Stimulated activated CD4-positive, alpha-beta T cell treated with anti-CD3 and anti-CD28 coated beads, TNF-alpha, amount 100 ng/mL, for 48 hours (primary cell): ENCODE results near the gene ACSS3.
"Not testable (repeated sequence)": the region's sequence is repeated elsewhere in the genome, so short reads cannot be mapped to it uniquely, and the experiment has no call there.

Experiments used
- DNase-seq, 3 donors: peaks; one replicate each; pipeline ENCODE4 v3.0.0-alpha.2; 2020; ENCODE audit warnings: low read depth in 3 of 3

Gene ACSS3

DNA sequence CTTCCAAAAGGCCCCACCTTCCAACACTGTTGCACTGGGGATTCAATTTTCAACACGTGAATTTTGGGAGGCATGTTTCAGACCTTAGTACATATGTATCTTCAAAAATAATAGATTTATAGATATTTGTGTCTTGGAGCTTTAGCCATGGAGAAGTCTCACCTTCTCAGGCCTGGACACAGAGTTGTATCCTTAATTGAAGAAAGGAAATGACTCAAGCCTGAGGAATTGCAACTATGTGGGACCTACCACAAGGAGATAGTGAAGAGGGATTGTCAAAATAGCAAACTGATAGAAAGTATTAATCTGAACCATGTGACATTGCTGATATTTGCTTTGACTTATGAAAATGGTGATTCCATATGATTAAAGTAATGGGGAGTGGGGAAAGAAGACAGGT lies 89.8 kb downstream of the ACSS3 start:
- DNase-seq = no peak

DNA sequence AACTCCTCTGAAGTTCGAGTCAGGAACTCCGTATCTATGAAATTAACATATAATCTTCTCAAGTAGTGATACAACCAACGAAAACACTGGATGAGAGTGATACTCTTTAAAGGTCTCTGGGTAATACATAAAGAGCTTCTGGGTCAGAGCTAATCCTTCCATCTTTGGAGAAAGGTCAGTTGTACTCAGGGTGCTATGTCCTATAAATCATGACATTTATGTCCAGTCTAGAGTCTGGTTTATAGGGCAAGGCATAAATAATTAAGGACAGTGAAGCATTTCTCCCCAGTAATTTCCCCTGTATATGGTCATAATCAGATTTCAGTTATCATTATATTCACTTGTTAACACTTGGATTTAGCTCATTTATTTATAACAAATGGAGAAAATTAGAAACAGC lies 90.6 kb downstream of the ACSS3 start:
- no peak for DNase-seq

DNA sequence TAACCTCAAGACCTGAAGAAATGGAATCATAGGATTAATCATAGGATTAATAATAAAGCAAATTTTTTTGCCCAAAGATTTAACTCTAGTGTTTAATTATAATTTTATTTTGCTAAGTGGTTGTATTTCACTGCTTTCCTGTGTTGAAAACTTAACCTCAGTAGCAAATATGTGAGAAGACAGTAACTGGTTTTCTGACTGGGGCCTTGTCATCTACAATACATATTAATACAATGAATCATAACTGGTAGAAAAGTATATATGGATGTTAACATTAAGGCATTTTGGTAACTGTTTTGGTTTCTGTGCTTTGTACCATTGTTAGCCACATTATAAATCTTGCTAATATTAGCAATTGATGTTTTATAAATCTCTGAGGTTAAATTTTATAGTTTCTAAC lies 92.2 kb downstream of the ACSS3 start:
- DNase-seq = no peak

DNA sequence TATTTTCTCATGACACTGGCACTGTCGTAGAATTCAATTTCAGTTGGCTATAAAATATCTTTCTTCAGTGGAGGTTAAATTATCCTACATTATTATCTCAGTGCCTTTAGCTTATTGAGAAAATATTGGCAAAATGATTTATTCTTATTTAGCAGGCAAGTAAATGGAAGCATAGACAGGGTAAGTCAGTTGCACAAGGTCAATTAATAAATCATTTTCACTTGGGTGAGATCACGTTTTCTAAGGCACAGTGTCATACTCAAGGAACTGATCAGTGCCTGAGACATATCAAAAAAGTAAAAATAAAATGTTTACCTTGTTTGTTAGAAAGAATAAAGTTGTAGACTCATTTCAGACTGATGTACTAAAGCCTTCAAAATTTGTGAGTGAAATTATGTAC lies 95.0 kb downstream of the ACSS3 start:
- DNase-seq = no peak

DNA sequence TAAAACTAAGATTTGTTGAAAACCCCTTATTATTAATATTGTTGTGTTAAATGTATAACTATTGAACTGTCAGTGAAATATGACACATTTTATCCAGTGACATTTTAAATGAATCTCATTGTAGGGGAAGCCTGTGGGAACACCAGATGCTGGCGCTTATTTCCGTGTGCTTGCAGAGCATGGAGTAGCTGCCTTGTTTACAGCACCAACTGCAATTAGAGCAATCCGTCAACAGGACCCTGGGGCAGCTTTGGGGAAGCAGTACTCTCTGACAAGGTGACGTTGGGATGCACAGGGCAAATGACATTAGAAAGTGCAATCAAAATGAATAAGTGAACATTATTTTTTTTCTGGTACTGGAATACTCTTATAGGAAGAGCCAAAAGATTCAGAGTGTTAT lies 96.8 kb downstream of the ACSS3 start:
- DNase-seq = no peak

DNA sequence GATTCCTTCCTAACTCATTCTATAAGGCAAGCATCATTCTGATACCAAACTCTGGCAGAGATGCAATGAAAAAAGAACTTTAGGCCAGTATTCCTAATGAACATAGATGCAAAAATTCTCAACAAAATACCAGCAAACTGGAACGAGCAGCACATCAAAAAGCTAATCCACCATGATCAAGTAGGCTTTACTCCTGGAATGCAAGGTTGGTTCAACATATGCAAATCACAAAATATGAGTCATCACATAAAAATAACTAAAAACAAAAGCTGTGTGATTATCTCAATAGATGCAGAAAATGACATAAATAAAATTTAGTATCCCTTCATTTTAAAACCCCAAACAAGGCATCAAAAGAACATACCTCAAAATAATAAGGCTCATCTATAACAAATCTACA lies 98.9 kb downstream of the ACSS3 start:
- no peak for DNase-seq

DNA sequence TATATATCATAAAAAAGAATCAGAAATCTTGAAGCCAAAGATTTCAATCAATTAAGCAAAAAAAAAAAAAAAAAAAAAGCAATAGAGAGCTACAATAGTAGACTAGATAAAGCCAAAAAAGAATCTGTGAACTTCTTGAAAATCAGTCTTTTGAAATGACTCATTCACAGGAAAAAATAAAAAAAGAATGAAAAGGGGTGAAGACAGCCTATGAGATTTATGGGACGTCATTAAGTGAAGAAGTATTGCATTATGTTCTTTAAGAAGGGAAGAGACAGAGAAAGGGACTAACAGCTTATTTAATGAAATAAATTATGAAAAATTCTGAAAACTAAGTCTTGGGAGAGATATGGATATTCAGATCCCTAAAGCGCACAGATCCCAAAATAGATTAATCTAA lies 103.8 kb downstream of the ACSS3 start:
- no peak for DNase-seq

DNA sequence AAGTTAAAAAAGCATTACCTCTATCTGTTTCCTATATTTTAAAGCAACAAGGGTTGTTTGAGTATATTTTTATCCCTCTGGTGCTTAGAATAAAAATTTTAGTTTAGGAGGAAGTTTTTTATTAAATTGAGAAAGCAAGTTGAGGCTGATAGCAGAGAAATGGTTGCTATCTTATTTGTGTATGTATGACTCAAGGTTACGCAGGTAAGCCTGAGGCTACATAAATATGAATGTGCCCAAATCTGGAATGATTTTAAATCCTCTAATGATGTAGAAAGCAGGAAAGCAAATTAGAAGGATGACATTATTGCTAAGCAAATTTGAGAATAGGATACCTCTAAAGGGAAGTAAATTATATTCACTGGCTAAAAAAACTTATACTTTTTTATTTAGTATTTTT lies 109.8 kb downstream of the ACSS3 start:
- DNase-seq = no peak

DNA sequence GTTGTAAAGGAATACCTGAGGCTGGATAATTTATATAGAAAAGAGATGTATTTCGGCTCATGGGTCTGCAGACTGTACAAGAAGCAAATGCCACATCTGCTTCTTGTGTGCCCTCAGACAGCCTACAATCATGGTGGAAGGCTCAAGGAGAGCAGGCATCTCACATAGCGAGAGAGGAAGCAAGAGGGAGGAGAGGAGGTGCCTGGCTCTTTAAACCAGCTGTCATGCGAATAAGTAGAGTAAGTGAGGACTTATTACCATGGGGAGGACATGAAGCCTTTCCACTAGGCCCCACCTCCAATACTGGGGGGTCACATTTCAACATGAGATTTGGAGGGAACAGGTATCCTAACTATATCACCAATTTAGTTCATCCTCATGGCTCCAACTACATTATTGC lies 118.7 kb downstream of the ACSS3 start:
- DNase-seq = no peak

DNA sequence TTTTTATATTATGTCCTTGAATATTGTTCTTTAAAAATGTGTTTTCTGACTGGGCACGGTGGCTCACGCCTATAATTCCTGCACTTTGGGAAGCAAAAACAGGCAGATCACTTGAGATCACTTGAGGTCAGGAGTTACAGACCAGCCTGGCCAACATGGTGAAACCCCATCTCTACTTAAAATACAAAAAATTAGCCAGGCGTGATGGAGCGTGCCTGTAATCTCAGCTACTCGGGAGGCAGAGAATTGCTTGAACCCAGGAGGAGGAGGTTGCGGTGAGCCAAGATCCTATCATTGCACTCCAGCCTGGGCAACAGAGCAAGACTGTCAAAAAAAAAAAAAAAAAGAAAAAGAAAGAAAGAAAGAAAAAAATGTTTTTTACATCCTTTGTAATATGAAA lies 122.7 kb downstream of the ACSS3 start:
- not testable (repeated sequence) for DNase-seq

DNA sequence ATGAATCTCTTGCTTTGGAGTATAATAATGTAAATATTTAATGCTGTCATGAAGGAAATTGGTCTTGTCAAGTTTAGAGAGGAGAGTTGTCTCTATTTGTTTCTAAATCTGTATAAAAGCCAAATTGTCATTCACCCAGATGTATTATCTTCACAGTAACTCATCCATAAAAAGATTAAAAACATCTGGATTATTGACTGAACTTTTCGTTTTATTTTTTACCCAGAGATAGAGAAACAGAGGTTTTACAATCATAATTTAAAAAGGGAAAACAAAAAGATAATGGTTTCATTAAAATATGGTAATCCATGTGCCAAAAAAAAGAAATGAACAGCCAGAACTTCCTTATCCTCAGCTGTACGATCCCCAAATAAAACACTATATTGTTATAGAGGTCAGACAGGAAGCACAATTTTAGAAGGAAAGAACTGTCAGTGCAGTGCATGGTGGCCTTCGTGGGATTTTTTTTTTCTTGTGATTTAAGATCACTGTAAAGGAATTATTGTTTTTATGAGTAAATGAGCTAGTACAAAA lies 125.9 kb downstream of the ACSS3 start:
- DNase-seq = no peak

DNA sequence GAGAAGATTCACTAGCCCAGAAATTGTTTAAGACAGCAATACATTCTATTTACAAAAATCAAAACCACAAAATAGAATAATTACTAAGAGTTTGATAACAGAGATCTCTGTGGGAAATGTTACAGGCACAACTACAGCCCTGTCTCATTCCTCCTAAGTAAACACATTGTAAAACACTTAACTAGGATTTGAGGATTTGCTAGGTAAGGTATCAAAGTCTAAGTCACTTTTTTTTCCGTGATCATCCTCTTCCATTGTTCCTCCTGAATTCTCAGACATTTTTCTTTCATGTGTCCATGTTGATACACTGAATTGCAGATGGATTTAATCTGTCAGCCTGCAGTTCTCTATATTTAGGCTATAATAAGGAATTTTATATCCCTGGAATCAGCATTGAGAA lies 127.5 kb downstream of the ACSS3 start:
- no peak for DNase-seq

DNA sequence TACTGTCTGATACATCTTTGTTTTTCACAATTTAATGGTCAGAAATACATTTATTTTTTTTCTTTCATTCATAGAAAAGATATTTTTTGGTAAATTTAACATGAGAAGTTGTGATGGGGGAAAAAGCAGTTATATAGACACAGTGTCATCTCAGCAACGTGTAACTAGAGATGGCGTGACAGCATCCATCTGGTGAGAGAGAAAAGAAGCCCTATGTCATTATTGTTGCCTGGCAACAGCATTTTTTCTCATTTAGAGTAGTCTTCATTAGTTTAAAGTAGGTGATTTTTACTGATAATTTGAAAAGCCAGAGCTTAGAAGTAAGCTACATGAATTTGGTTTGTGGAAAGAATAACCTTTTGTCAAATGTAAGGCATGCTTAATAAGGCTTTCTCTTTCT lies 128.6 kb downstream of the ACSS3 start:
- no peak for DNase-seq

DNA sequence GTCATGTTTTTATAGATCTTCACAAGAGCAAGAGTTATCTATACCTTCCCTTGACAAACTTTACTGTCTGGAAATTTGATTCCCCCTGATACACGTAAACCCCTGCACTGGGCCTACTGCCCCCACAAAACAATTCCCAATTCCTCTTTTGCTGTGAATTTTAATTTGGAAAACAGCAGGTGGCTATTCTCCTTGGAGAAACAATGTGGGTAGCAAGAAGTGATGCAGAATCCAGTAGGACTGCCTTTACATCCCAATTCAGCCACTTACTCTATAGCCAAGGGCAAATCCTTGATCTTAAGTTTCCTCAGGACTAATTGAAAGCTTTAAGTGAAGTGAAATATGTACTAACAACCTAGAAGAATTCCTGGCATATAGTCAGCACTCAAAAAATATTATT lies 129.3 kb downstream of the ACSS3 start:
- DNase-seq = no peak

DNA sequence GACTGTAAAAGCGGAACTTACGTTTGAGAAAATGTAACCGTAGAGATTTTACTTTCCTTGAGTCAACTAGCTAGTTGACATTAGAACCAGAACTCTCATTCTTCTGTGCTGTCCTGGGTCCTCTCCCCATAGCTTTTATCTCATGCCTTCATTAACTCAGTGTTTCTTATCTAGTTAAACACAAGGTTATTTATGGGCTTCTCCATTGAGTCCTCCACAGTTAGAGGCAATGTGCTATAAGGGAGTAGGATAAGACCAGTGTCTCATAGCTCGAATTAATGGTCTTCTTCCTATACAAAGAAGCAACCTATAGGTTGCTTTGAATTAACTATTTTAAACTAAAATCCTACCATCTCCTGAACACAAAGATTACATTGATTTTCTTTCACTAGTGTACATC lies 129.8 kb downstream of the ACSS3 start:
- DNase-seq = no peak

DNA sequence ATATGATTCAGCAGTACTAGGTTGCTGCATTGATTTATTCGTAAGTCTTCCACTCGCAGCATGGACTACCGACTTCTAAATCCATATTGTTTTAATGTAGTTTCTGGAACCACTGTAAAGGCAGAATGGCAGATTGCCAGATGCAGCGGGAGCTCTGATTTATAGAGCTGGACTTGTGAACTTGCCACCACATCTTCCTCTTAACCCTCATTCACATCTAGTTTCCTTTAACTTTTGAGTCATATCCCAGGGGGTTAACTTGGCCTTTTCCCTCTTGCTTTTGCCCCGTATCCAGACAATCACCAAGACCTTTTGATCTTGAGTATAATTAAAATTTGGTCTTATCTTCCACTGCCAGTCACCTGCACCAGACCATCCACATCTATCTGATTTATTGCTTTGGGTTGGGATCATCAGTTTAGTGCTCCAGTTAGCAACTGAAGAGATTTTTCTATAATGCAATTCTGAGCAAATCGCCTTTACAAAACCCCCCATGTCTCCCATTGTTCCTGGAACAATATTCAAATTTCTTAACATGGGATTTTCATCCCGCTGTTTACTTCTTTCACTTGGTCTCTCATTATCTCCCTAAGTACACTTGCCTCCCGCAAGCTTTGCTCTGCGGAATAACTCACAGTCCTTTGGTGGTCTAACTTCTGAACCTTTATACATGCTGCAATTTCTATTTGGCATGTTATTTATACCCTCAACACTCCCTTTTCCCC lies 130.5 kb downstream of the ACSS3 start:
- no peak for DNase-seq

DNA sequence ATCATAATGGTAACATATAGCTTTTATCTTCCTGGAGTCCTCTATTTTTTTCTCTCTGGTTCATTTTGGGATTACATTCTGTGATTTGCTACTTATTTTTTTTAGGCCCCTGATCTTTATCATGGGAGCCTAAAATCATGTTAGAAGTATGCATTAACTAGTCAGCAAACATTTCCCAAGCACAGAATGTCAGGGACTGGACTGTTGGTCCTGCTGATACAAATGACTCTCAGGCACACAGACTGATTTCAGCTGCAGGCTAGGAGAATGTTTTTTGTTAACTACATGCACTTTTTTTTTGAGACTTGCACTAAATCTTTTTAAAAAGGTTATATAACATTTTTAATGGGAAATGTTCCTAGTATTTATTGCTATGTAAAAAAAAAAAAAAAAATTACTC lies 131.1 kb downstream of the ACSS3 start:
- no peak for DNase-seq

DNA sequence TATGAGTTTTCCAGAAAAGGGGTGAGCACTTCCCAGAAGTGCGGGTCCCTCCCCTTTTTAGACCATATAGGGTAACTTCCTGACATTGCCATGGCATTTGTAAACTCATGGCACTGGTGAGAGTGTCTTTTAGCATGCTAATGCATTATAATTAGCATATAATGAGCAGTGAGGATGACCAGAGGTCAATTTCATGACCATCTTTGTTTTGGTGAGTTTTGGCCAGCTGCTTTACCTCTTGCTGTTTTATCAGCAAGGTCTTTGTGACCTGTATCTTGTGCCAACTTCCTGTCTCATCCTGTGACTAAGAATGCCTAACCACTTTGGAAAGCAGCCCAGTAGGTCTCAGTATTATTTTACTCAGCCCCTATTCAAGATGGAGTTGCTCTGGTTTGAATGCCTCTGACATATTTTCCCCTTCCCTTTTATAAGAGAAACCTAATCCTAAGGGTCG lies 131.9 kb downstream of the ACSS3 start:
- not testable (repeated sequence) for DNase-seq

DNA sequence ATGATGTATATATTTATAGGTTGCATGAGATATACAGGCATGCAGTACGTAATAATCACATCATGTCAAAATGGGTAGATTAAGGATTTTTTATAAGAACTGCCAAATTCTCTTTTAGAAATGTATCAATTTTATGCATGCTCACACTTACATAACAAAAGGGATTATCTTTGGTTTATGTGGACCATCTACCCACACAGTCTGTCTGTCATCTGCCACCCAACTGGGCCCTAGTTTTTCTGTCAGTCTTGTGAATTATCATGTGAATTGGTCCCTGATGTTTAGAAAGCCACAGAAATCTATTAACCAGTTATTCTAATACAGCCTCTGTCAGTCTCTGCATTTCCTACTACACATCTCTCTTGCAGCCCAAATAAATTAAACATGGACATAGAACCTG lies 133.4 kb downstream of the ACSS3 start:
- DNase-seq = no peak

DNA sequence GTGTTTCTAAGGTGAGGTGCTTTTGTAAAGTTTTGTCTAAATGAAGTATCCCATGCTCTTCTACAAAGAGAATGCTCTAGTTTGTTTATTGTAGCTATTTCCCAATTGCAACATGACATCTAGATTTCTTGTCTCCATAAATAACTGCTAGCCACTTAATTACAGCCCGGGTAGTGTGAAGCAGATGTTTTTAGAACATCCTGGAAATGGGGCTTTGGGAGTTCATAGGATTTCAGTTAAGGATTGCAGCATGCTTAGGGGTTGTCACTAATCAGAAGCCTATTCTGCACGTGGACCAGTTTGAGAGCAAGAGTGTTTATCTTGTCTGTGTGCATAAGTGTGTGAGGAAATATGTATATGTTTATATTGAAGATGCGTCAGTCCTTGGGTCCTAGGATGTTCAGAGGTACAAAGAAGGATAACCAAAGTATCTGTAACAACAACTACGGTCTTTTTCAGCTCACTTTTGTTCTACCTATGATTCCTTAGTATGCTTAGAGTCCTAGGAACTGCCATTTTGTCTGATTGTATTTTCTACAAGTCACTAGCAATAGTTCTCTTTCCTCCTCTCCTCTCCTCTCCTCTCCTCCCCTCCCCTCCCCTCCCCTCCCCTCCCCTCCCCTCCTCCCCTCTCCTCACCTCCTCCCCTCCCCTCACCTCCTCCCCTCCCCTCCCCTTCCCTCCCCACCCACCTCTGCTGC lies 135.3 kb downstream of the ACSS3 start:
- DNase-seq = no peak

DNA sequence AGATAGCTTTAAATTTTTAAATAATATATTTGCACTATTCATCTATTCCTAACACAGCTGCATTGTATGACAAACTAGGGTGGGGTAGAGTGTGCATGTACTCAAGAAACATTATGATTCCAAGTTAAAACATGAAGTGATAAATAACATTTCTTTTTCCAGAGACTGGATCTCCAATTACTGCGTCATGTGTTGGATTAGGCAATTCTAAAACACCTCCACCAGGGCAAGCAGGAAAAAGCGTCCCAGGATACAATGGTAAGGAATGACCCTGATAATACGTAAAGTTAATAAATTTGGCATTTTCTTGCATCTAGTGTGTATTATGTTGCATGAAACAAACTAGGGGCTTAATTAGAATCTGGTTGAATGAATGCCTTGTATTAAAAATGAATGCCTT lies 138.9 kb downstream of the ACSS3 start:
- DNase-seq = no peak

DNA sequence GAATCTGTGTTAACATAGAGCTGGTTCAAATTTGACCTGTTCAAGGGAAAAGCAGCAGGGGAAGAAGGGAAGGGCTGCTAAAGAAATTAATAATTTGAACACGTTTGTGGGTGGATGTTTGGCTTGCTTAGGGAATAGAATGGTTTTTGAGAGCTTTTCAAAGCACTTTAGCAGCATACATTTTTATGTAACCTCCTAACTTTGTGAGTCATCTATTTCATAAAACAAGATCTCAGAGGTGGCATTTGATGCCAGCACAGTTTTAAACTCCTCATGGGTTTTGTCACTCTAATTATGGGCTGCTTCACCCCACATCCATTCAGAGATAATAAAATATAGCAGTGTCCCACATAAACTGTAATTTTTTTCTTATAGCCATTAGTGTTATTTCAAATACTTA lies 143.8 kb downstream of the ACSS3 start:
- DNase-seq = no peak

DNA sequence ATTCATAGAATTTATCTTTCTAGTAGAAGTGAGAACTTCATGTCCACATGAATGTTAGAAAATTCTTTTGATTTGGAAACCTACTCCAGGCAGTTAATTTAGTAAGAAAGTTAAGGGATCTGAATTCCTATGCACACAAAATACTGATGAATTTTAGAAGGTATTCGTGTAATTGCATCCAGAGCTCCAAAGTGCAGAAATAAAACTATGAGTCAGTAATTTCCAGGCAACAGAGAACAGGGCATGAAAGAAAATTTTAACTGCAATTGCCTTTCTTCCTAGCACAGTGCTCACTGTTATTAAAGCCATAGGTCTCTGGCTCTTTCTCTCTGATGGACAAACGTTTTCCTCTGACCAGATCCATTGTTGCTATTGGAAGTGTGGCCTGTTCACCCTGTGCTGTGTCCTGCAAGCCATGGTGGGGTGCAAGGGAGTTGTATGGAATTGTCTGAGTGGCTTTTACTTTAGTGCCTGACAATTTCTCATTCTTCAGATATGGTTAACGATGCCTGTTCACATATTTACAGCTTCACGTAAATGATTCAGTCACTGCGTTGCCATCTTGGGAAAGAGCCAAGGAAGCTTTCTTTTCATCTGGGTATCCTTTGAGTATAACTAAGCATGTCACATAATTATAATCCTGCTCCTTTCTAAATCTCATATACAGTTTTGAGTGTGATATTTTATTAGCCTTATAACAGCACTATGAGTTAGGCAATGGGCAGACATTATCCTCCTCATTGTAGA lies 145.1 kb downstream of the ACSS3 start:
- no peak for DNase-seq
